Stimulated activated CD8-positive, alpha-beta memory T cell treated with anti-CD3 and anti-CD28 coated beads, Interleukin-2, amount 100 ng/mL, for 48 hours (primary cell): ENCODE data around the gene GPC6.

ENCODE experiments used
- DNase-seq, 2 donors: peaks; one replicate each; pipeline ENCODE4 v3.0.0-alpha.2; 2020; ENCODE audit warnings: low read depth in 2 of 2

GPC6 gene

DNA sequence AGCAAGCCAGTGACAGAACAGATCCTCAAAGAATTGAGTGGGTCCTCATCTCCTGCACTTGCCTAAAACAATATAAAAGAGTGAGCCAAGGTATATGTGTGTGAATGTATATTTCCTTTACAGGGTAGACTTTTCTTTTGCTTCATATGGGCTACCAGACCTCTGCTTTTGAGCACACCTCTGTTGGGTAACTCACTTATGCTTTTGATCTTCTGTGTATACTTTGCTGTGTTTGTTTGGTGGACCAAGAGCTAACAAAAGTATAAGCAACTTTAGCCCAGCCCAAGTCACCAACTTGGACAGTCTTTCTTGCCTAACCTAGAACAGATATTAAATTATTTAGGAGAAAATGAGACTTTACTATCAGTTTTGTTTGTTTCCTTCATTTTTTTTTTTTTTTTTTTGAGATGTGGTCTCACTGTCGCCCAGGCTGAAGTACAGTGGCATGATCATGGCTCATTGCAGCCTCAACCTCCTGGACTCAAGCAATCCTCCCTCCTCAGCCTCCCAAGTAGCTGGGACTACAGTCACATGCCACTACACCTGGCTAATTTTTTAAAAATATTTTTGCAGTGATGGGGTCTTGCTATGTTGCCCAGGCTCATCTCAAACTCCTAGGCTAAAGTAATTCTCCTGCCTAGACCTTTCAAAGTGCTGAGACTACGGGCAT lies 739.8 kb downstream of the GPC6 start:
- no peak for DNase-seq

DNA sequence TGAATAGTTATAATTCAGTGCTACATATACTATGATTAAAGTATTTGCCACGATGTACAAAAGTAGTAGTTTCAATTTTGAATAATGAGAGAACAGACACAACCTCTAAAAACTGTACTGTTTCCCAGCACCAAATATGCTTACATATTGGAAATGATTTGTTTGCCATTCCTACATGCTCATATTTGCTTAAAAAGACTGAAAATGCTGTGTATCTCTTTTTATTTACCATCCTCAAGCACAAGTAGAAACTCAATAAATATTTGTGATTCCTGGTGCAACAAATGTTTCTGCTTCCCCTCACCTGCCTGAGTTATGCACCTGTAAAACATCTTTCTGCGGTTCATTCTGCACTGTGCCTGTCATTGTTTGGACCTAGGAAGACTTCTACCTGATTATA lies 740.7 kb downstream of the GPC6 start:
- DNase-seq, result no peak

DNA sequence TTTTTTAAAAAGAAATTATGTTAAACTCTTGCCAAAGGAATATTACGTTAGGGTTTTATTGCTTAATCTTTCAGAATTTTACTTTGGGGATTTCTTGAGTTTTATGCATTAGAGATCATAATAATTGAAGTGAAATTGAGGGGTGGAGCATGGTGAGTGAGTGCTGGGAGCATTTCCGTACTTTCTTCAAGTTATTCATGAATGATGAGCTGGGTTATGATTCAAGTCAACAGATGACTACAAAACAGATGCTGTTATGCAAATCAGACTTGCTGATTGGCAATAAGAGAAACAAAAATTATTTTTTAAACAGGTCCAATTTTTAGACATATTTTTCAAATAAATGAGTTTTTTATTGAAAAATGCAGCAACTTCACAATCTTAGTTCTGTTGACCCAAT lies 748.6 kb downstream of the GPC6 start:
- no peak for DNase-seq

DNA sequence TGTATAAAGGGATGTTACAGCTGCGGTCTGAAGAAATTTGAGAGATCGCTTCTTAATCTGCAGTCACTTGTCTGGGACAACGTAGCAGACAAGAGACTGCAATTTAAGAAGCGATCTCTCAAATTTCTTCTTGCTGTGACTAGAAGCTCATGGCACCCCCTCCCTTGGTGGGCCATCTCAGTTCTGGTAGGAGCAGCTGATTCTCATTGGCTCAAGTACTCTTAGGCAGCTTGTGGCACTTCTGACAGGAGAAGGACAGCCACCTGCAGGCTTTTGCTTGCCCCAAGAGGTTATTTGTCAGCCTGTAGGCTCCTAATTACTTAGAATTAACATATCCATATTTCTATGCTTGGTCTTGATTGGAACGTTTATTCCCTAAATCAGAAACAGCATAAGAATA lies 749.9 kb downstream of the GPC6 start:
- DNase-seq, result no peak

DNA sequence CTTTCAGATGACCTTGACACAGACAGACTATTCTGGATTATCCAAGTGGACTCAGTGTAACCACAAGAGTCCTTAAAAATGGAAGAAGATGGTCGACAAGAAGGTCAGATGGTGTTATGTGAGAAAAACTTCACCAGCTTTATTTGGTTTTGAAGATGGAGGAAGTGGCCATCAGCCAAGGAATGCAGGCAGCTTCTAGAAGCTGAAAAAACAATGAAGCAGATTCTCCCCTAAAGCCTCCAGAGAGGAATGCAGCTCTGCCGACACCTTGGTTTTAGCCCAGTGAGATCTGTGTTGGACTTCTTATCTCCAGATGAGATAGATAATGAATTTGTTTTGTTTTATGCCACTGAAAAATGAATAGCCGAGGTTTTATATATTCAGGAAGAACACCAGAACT lies 751.4 kb downstream of the GPC6 start:
- no peak for DNase-seq

DNA sequence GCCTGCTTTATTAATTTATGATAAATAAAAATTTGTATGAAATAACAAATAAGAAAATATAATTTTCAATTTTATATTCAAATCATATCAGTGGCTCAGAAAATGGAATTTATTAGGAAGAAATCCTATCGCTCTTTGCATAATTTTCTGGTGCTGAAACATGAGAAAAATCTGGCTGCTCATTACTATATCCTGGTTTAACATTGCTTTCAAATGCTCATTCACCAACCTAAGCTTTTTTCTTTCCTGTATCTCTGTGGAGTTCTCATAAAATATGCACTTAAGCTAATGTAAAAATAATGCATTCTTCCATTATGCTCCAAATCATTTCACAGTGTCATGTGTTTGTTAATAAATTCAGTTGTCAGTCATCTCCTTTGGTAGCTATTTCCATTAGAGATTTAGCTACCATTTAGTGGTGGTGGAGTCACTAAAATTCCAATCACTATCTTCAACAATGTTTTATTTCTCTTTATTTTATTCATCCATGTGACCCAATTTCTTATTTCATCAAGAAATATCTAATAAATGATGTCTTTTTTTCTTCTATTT lies 754.9 kb downstream of the GPC6 start:
- DNase-seq, result no peak

DNA sequence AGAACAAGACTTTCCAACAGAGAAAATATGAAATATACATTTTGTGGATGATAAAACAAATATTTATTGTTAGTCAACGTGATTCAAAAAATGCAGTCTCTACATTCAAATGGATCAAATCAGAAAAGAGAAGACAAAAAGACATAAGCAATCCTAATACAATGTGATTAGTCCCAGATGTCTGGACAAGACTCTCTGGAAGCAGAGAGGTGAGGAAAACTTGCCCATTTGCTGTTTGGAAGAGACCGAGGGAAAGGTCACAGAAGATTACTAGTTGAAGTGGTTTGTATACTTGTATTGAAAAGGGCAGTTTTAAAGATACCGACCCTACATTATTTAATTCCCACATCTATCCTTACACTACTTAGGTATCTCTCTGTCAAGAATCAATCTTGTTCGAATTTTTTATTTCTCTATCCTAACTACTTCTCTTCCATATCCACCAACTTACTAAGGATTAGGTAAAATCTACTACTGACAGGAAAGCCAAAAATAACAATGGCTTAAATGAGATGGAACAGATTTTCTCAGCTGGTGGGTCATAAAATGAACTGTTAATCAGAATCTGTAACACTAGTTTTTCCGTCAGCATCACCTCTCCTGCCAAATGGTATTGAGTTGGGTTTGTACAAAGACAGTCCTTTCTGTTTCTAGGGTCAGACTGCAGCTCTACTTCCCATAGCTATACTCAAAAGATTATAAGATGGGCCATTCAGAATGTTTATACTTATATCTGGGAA lies 755.7 kb downstream of the GPC6 start:
- DNase-seq, result no peak

DNA sequence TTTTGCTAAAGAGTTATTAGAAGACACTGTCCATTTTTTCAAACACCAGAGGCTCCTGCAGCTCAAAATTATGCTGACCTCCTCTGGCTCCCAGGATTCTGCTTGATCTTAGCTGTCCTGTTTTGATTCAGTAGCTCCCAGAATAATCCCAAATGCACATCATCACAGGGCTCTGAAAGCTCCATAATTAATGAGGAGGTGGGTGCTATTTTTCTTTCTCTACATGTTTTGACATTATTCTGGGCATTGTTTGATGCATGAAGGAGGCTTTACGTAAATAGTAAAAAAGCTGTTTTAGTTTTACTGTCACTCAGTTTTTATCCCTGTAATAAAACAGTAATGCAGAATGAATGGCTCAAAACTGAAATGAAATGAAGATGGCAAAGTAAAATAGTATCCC lies 757.4 kb downstream of the GPC6 start:
- DNase-seq, result no peak

DNA sequence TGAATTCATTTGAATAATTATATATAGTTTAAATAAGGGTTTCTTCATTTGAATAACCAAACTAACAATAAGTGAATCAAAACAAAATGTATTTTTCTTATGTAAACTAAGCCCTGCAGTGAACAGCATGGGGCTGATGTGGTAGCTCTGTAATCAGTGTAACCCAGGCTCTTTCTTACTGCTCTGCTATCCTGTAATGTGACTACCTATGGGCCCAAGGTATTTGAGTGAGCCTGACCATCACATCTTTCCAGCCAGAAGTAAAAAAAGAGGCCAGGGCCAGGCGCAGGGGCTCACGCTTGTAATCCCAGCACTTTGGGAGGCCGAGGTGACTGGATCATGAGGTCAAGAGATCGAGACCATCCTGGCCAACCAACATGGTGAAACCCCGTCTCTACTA lies 758.3 kb downstream of the GPC6 start:
- DNase-seq, result no peak

DNA sequence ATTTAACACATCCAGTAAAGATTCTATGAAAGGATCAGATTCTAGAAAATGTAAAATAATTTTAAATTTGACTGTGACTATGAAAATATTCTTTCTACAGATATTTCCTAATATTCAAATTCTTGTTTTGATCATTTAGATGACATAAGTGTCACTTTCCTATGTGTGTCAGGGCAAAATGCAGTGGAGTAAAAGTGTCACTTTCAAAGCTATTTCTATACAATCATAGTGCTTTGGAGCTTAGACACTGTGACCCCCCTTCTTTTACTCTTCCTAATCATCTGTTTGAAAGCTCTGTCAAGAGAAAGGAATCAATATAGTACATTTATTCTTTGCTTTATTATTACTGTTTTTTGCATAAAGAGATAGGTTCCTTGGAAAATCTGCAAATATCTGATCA lies 760.9 kb downstream of the GPC6 start:
- DNase-seq, result no peak

DNA sequence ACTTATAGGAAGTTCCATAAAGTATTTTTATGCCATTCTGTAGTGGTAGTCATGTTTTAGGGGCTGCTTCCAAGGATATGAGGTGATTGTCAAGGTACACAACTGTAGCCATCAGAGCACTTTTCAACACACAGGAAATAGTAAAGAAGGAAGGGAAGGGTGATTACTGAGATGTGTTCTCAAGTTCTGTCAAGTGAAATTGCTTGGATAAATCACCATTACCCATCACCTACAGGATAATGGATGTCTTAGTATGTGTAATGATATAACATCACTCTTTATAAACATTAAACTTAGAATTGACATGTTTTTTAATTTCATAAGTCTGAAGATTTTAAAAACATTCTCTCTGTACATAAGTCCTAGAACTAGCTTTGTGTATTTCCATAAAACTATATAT lies 765.0 kb downstream of the GPC6 start:
- no peak for DNase-seq

DNA sequence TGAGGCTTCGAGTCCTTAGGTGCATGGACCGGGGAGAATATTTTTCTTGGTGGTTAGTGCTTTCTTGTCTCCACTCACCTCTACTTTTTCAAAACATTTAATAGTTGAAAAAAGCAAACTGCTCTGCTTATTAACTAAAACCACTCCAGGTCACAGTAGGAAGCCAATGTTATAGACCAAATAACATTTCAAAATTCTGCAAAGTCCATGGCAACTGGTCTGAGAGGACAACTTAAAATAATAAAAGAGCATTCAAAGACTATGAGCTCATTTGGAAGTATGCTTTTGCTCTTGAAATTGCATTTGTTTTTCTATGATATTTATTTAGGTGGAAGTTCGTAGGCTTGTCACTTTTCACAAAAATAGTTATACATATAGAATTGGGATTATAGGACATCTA lies 769.9 kb downstream of the GPC6 start:
- no peak for DNase-seq

DNA sequence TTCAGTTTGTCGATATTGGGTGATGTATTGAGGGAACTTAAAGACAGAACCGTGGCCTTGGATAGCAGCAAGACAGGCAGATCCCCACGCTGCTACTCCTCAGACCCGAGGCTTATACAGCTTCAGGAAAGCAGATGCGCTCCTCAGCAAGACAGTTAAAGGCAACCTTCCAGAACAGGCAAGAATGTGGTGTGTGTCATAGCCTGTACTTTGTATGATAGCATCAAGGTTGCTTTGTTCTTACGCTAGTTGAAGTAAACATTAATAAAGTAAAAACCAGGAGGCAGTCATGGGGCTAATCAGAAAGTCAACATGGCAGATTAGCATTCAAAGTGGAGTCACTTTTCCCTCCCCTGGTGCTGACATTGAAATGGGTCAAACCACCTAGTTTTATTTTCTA lies 779.7 kb downstream of the GPC6 start:
- no peak for DNase-seq

DNA sequence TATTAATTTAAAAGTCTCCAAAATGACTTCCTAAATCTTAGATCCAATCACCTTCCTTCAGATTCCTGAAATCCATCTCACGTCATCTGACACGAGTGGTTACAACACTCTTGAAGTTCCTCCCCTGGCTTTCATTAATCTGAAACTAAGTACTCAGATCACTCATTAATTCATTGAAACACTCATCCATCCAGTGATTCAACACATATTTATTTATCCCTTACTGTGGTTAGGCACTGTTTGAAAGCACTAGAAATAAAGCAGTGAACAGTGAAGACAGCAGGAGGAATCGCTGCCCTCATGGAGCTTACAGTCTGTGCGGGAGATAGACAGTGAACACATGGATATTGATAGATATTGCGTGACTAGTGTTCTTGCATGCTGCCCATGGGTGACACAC lies 780.5 kb downstream of the GPC6 start:
- DNase-seq, result no peak

DNA sequence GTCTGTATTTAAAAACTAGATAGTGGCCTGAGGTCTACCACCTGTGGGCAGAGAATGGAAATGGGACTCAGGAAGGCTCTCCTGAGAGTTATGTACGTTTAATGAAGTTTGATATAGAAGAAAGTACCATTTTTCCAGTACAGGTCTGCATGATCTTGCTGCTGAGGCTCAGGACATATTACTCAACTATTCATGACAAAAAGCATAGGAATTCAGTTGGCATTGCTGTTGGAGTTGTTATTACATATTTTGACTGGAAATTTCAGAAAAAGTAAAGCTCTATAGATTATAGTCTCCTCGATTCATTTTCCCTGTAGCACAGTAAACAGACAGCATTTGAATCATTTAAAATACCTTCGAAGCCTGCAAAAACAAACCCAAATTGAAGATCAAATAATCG lies 783.1 kb downstream of the GPC6 start:
- no peak for DNase-seq

DNA sequence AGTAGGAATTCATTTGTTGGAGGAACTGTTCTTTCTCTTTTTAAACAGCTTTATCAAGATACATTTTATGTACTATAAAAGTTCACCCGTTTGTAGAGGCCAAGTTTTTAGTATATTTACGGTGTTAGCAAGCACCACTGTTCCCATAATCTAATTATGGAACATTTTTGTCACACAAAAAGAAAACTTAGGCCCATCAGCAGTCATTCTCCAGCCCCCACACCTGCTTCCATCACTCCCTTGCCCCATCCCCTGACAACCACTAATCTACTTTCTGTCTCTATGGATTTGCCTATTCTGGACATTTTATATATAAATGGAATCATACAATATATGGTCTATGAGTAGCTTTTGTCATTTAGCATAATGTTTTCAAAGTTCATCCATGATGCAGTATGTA lies 787.9 kb downstream of the GPC6 start:
- DNase-seq, result no peak

DNA sequence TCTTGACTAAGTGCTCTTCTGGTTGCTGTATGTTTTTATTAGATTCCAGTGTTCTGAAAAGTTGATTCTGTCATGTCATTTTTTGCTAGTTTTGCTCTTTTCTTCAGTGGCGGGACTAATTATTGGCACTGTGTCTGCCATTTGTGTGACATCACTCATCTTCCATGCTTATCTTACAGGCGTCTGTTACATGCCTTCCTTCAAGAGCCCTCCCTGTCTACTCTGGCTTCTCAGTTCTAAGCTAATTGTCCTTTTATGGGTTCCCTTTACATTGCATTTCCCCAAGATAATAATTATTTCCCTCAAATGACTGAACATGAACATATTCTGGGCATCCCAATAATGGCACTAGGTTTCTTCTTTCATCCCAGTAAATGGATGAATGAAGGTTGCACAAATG lies 793.8 kb downstream of the GPC6 start:
- DNase-seq, result no peak

DNA sequence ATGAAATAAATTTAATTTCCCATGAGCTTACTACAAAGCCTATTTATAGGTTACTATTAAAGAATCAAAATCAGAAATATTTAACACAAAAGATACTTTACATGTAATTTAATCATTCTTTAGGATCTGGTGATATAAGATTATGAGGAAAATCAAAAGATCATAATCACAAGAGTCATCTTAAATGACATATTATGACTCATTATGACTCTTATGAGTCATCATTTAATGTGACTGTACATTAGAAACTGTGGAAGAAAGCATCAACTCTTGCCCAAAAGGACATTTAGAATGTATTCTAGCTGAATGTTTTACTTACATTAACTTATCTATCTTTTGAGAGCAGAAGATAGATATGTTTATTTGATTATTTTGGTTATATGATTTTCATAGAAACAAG lies 794.2 kb downstream of the GPC6 start:
- DNase-seq, result no peak

DNA sequence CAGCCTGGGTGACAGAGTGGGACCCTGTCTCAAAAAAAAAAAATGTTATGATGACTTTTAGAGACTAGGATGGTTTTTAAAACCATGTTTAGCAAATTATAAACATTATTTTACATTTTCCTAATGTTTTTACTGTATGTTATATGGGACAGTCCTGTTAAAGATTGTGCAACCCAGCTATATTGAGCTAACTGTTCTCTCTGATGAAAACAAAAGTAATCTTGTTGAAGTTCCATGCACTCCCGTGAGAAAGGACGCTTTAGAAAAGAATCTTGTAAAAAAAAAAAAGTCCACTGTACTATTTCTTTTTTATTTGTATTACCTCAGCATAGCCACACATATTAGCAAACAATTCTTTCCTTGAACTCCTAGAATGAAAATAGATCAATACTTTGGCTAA lies 801.6 kb downstream of the GPC6 start:
- DNase-seq, result no peak

DNA sequence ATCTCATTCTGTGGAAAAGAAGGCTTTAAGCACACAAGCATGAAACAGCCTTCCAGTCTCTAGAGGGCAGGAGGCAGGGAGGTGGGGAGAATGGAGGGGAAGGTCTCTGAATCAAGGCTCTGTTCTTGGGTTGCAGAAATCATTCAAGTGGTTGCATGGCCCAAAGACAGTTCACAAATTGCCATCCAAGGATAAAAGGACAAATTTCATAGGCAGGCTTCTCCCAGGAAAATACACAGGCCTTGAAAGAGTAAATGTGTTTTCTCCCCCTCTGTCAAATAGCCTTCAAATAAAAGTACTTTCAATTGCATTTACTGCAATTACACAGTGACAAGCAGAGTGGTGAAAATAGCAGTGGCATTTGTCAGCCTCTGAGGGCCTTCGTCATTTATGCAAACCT lies 802.0 kb downstream of the GPC6 start:
- DNase-seq, result no peak

DNA sequence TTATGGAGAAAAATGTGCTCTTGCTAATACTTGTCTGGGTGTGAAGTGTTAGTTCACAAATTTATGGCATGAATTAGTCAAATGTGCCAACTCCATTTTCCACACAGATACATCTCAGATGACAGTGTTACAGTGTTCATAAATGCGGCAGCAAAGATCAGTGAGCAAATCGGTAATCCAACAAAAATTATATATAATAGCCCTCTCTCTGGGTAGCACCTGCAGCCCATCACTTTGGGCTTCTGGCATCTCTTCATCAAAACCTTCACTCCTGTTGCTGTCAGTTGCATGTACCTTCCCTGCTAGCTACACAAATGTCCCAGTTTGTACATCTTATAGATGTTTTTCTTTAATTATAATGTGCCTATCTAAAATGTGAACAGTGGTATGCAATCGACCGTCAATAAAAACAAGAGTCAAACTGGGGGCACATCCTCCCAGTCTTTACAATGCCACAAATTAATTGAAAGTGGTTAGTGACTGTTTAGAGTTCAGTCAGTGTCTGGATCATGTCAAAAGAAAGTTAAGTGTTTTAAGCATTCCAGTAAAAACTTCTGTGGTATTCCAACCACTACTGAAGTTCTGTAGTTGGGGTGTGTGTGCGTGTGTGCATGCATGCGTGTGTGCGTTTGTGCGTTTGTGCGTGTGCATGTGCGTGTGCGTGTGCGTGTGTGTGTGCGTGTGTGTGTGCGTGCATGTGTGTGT lies 804.0 kb downstream of the GPC6 start:
- DNase-seq, result no peak

DNA sequence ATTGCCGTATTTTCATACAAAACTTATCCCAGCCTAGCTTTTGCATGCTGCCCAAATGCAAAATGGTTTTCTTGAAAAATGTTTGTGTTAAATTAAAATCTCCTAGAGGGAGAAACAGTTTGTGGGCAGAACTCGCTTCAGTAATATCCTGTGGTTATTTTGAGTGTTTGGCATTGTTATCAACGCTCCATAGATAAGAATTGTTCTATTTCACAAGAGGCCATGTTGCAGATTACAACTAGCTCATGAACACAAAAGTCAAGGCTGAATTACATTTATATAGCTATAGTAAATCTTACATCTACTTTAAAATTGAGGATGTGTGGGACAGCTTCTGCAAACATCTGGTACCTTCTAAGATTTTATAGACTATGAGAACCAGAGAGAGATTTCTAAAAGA lies 805.0 kb downstream of the GPC6 start:
- DNase-seq, result no peak

DNA sequence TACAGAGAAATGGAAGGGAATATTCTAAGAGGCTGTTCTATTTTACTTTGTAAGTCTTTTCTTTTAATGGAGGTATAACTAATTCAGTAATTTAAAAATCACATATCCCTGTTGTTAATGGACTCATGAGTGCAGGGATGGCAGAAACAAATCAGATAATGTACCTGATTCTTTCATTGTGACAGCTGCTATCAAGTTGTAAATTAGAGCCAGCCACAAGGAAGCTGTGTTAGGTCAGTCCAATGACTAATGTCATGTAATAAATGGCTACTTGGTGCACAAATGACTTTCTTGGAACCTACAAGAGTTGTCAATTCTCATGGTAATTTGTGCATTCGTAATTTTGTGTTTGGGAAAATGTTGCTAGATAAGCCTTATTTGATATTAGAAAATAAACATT lies 806.5 kb downstream of the GPC6 start:
- DNase-seq, result no peak
